Ovary (tissue), 9 donors: ENCODE results near the gene TIMP3. TPM values are rescaled to one million over a fixed set of nuclear protein-coding genes. Genes with fewer than 3 reads are reported as not detected.

ENCODE experiments used
- DNase-seq, 5 donors: peaks; one replicate each; pipeline ENCODE4 v3.0.0-alpha.2; 2019 to 2020
- H3K27ac ChIP-seq, 2 donors: fragments of 200-600 bp; one replicate each; pipeline versions ENCODE4 v1.5.1 to v1.8.0; 2019 to 2022
- H3K27me3 ChIP-seq: fragments of 200-600 bp; one replicate; pipeline ENCODE4 v1.8.0; 2022
- H3K36me3 ChIP-seq: fragments of 200-600 bp; sonication (generic); one replicate; pipeline ENCODE4 v1.5.1; 2019
- H3K4me1 ChIP-seq: one replicate; pipeline ENCODE4 v1.8.1; 2013; ENCODE audit warnings: mild to moderate bottlenecking, moderate library complexity; ENCODE audit not compliant: insufficient read depth
- H3K4me3 ChIP-seq: fragments of 200-600 bp; sonication (generic); one replicate; pipeline ENCODE4 v1.5.1; 2017
- H3K9me3 ChIP-seq, 2 donors: fragments of 200-600 bp in 1 of 2; sonication (generic) in 1 of 2; one replicate each; pipeline versions ENCODE4 v1.5.1 to v1.8.1; 2013 to 2019; ENCODE audit warnings: mild to moderate bottlenecking in 1 of 2, moderate library complexity in 1 of 2
- CTCF ChIP-seq, 3 donors: fragments of 450-650 bp in 2 of 3; fragments of 200-600 bp in 1 of 3; IDR thresholded peaks; one replicate each; pipeline versions ENCODE4 v1.5.1 to v1.8.0; 2016 to 2022; ENCODE audit warnings: antibody characterized with exemption in 3 of 3, mild to moderate bottlenecking in 1 of 3
- EP300 ChIP-seq: sonication (generic); formaldehyde crosslinking; IDR thresholded peaks from one replicate; pipeline ENCODE4 v1.6.1; 2017; ENCODE audit warnings: antibody characterized with exemption
- POLR2A ChIP-seq: fragments of 450-650 bp; IDR thresholded peaks from one replicate; pipeline ENCODE4 v1.6.1; 2017; ENCODE audit warnings: antibody characterized with exemption, mild to moderate bottlenecking, moderate library complexity
- WGBS, 3 donors: extraction: QIAGEN DNeasy Blood & Tissue Kit in 1 of 3; methylation state at CpG; one replicate each; pipeline versions ENCODE4 v1.1.5 to v1.1.7; 2013 to 2017; 5-methylcytosine and 5-hydroxymethylcytosine counted together
- intact Hi-C, 4 donors: fragments of 100-400 bp; cut with DNase I; formaldehyde crosslinking; loops; one replicate each; pipeline versions ENCODE4 v1.11.0 to v1.15.1; 2022 to 2023
- polyA plus RNA-seq, 2 donors: library from polyadenylated mRNA; stranded (reverse); fragments of 200-250 nt in 1 of 2; fragments of 350-450 nt in 1 of 2; fragmentation: Illumina TruSeq in 1 of 2; extraction: RNeasy Lipid Tissue Mini Kit (QIAGEN cat#74804) in 1 of 2; gene quantifications; one replicate each; pipeline ENCODE4 v1.2.3, GENCODE V29; 2013 to 2014
- total RNA-seq, 7 donors: library from RNA; depleted of rRNA in 2 of 7; stranded (reverse); fragments of >200 nt in 2 of 7; fragmentation: NEBNext Ultra II Directional in 3 of 7; extraction: Animal tissue kit (Norgen Biotek cat#: 25700) in 3 of 7; gene quantifications; one replicate each; pipeline versions ENCODE4 v1.1.0 to v1.2.4, GENCODE V29; 2016 to 2023
- donor health status: DM: no; HTN: no; CAD: no; lungs with moderate emphysema.
- donor health status: DM: no; HTN: no; CAD: no.
- donor health status: Bipolar disorder and iron deficiency.
- donor health status: DM: yes; HTN: yes; CAD: no.
- donor health status: DM: no; HTN: no; CAD: no.
- donor health status: DM: yes; HTN: yes; CAD: no.

TIMP3 gene
- total and polyA plus RNA-seq, 9 donors: 48.5 to 565 (median 121) TPM

GRCh38 chr22:32761251-32761903, 40.1 kb upstream of the TIMP3 start:
- Histone ChIP-seq H3K9me3 (no peaks in the 10 kb centered on the region), H3K4me1 (peaks cover 4% of the 10 kb centered on the region), H3K36me3 (no peaks in the 10 kb centered on the region), H3K4me3 (no peak overlapping the region), H3K27me3 (no peaks in the 10 kb centered on the region), H3K27ac (no peak overlapping the region)
- no peak for DNase-seq
- TF ChIP-seq EP300: no peak
- no peak for TF ChIP-seq CTCF (IDR thresholded peaks at IDR 0.05)
- no peak for TF ChIP-seq POLR2A
- intact Hi-C loops: no loop called here
- WGBS, 3 donors: 72 to 78% (median 75%) methylated on average over 9 of the region's 9 CpGs

- H3K27ac ChIP-seq: no peak overlapping the region
- H3K9me3 ChIP-seq: no peaks in the 10 kb centered on the region
- peak in 1 of 5 donors; percentile 60 for DNase-seq
- H3K27me3 ChIP-seq: no peaks in the 10 kb centered on the region
- WGBS, 3 donors: 41% methylated on average over 16 of the region's 16 CpGs
- peaks cover 4% of the 10 kb centered on the region for H3K4me1 ChIP-seq
- H3K36me3 ChIP-seq: no peaks in the 10 kb centered on the region
- intact Hi-C loops: no loop called here
- no peak for TF ChIP-seq CTCF (IDR thresholded peaks at IDR 0.05)
- no peak for TF ChIP-seq EP300
- H3K4me3 ChIP-seq: no peak overlapping the region
Measured at GRCh38 chr22:32764330-32765131, 37.0 kb upstream of the TIMP3 start.

- WGBS, 3 donors: 27 to 48% (median 36%) methylated on average over 12 of the region's 12 CpGs
- TF ChIP-seq EP300: no peak
- TF ChIP-seq CTCF (IDR thresholded peaks at IDR 0.05): no peak
- TF ChIP-seq POLR2A: no peak
- Histone ChIP-seq H3K4me1 (peaks cover 4% of the 10 kb centered on the region), H3K36me3 (no peaks in the 10 kb centered on the region), H3K27me3 (no peaks in the 10 kb centered on the region), H3K9me3 (no peaks in the 10 kb centered on the region), H3K4me3 (no peak overlapping the region), H3K27ac (no peak overlapping the region)
- intact Hi-C loops: no loop called here
- DNase-seq: no peak
Measured at GRCh38 chr22:32765132-32765618, 36.3 kb upstream of the TIMP3 start.

GRCh38 chr22:32771756-32772155, 29.7 kb upstream of the TIMP3 start:
- H3K36me3 ChIP-seq: no peaks in the 10 kb centered on the region
- WGBS, 3 donors: 32 to 35% (median 35%) methylated on average over 4 of the region's 4 CpGs
- DNase-seq: no peak
- no peak overlapping the region for H3K27ac ChIP-seq
- intact Hi-C loops: no loop called here
- TF ChIP-seq POLR2A (no peak), EP300 (no peak), CTCF (IDR thresholded peaks at IDR 0.05) (no peak)
- H3K9me3 ChIP-seq: no peaks in the 10 kb centered on the region
- no peak overlapping the region for H3K4me3 ChIP-seq
- H3K27me3 ChIP-seq: no peaks in the 10 kb centered on the region
- H3K4me1 ChIP-seq: no peaks in the 10 kb centered on the region
